GM12874 (cell line): ENCODE results near the gene CWF19L2.

ENCODE experiments used
- TF ChIP-seq, protein P1 (sequence below): IDR thresholded peaks from 2 replicates; pipeline ENCODE4 v1.5.1; 2011; ENCODE audit warnings: low read depth, mild to moderate bottlenecking, control low read depth, low read length, moderate library complexity; ENCODE audit not compliant: insufficient read depth

The CWF19L2 gene

DNA sequence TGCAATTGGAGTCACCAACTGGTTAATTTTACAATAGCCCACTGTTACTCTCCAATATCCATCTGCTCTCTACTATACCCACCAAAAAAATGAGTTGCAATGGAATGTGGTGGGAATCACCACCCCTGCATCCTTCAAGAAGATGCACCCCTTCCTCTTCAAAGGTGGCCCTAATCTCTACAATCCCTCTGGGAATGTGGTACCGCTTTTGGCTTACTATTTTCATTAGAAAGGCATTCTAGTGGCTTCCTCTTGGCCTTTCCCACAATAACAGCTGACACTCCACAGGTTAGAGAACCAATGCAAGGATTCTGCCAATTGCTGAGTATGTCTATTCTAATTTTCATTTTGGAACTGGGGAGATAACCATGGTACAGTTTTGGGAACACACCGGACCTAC, 33.2 kb upstream of the CWF19L2 start:
- TF ChIP-seq, protein P1, sequence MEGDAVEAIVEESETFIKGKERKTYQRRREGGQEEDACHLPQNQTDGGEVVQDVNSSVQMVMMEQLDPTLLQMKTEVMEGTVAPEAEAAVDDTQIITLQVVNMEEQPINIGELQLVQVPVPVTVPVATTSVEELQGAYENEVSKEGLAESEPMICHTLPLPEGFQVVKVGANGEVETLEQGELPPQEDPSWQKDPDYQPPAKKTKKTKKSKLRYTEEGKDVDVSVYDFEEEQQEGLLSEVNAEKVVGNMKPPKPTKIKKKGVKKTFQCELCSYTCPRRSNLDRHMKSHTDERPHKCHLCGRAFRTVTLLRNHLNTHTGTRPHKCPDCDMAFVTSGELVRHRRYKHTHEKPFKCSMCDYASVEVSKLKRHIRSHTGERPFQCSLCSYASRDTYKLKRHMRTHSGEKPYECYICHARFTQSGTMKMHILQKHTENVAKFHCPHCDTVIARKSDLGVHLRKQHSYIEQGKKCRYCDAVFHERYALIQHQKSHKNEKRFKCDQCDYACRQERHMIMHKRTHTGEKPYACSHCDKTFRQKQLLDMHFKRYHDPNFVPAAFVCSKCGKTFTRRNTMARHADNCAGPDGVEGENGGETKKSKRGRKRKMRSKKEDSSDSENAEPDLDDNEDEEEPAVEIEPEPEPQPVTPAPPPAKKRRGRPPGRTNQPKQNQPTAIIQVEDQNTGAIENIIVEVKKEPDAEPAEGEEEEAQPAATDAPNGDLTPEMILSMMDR = no peak

DNA sequence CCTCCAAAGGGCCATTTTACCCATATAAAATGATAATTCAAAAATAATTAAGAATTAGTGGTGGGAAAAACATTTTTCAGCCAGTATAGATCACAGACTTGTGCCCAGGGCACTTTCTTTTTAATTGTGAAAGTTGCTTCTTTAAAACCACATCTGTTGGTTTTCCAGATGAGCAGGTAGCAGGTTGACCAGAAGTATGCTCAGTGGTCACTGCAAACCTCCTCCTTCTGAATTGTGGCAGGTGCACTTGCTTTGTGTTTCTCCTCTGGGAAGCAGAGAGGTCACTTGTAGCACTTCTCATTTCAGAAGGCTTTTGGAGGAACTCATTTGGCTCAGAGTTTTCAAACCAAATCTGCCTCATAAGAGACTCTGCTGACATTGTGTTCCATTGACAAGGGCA, 24.6 kb upstream of the CWF19L2 start:
- TF ChIP-seq, protein P1 = no peak

DNA sequence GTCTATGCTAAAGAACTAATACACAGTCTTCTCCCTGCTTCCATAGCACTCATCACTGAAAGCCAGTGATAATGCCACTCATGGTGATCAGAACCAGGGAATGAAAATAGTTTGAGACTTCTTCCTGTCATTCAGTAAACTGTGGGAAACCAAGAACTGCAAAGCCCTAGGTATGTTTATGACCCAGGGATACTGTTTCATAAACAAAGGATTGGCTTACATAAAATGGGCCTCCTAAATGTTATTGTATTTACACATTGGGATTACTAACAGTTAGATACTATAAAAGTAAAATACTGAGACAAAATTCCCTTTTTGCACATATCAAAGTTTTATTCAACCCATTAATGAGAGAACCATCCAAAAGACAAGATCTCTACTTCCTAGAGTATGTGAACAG, 21.3 kb upstream of the CWF19L2 start:
- TF ChIP-seq, protein P1 = no peak

DNA sequence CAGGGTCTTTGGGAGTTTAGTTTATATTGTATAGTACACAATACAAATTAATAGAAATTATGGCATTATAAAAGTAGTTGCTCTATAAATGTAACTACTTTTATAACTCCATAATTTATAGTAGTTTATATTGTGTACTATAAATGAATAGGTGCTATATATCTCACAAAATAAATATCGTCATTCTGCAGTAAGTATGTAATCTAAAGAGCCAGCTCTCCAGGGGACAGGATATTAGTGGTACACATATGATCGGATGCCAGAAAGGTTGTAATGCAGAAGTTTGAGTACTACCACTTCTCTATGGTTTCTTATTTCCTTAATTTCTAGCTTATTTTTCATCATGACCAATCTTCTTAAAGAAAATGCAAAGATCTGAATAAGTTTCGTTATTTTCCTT, 20.2 kb upstream of the CWF19L2 start:
- TF ChIP-seq, protein P1 = no peak

DNA sequence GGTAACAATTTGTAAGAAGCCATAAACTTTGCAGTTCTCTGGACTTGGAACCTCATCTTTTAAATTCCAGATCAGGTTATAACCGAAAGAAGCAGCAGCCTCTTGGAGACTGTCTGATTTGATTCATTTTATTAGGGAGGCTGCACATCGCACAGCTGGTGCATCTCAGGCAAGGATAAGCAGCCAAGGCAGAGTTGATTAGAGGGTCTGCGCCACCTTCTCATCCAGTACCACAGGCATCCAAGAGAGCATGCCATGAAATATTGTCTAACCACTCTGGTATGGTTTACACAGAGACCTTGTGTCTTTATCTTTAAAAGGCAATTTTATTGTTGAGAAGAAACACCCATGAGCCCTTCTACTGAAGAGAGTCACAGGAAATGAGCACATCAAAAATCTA, 16.2 kb upstream of the CWF19L2 start:
- TF ChIP-seq, protein P1 = no peak

DNA sequence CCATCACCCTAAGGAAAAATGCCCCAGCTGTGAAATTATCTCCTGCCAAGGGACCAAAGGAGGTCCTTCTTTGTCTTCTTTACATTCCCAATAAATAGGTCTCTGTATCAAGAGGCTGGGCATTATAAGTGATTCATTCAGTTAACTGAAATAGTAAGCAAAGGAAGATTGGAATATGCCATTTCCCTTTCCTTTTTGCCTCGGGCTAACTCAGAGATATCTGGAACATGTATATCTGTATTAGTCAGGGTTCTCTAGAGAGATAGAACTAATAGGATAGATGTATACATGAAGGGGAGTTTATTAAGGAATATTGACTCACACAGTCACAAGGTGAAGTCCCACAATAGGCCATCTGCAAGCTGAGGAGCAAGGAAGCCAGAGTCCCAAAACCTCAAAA, 15.3 kb upstream of the CWF19L2 start:
- TF ChIP-seq, protein P1 = no peak

DNA sequence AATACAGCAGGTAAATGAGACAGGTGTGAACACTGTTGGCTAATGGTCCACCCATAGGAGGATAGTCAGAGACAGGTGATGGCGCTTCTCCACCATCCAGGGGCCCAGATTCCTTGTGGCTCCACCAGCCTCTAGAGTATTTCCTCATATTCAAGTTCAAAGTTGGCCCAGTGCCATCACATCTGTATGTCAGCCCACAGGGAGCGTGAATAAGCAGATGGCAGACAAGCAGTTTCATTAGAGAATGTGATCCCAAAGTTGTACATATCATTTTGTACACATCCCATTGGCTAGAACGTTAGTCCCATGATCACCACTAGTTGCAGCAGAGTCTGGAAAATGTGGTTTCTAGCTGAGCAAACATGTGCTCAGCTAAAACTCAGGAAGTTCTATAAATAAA, 11.0 kb upstream of the CWF19L2 start:
- TF ChIP-seq, protein P1 = no peak

DNA sequence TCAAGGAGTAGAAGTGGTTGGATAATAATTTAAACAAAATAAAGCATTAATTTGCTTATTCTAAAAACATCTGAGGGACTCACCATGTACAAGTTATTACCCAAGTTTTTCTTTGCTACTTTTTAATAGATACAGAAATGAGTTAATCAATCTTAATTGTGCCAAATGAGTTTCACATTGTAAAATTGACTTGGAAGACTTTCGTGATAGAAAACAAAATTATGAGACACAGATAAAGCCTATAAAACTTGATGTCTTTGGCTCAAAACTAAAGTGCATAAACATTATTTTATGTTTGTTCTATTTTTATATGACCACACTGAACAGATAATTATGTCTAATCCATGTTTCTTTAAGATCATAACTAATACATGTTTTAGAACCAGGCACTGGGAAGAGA, 10.1 kb upstream of the CWF19L2 start:
- TF ChIP-seq, protein P1 = no peak
